AG09309 (cell line): ENCODE data around the gene ZFHX3.

Experiments used
- DNase-seq: peaks from one replicate; pipeline ENCODE4 v3.0.0-alpha.2; 2010; ENCODE audit warnings: low read depth
- H3K4me3 ChIP-seq: 2 replicates; pipeline ENCODE4 v1.5.1; 2011; ENCODE audit warnings: mild to moderate bottlenecking, low read depth, low read length, moderate library complexity; ENCODE audit not compliant: control insufficient read depth
- TF ChIP-seq, protein P1 (sequence below): IDR thresholded peaks from 2 replicates; pipeline ENCODE4 v1.5.1; 2011; ENCODE audit warnings: mild to moderate bottlenecking, low read depth, low read length, inconsistent platforms; ENCODE audit not compliant: insufficient read depth, control insufficient read depth; ENCODE audit errors: missing control alignments

The ZFHX3 gene

DNA sequence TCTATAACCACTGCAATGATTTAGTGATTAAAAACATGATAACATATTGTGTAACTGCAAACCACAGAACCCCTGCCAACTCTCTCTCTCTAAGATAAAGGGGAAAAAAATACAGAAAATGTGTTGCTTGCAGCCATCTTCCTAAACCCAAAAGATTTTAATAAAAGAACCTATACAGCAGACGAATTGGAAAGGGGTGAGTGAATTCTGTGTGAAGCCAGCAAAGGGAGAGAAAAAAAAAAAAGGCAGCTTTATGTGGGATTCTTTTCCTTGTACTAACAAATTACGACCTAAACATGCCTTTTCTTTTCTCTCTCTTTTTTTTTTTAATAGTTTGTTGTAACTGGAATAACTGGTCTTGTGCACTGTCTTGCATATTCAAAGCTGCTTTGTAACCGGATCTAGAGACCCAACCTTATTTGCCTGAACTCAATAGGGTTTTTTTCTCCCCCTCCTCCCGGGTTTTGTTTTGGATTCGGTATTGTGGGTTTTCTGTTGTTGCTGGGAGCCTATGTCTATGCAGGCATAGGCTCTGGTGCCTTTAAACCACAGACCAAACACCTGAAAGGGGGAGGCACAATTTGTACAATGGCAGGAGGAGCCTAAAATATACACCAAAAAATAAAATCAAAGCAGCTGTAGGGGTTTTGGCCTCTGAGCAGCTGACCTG, 7.0 kb upstream of the ZFHX3 start:
- DNase-seq, result no peak
- peak overlapping the region; percentile 69 for H3K4me3 ChIP-seq
- TF ChIP-seq, protein P1, sequence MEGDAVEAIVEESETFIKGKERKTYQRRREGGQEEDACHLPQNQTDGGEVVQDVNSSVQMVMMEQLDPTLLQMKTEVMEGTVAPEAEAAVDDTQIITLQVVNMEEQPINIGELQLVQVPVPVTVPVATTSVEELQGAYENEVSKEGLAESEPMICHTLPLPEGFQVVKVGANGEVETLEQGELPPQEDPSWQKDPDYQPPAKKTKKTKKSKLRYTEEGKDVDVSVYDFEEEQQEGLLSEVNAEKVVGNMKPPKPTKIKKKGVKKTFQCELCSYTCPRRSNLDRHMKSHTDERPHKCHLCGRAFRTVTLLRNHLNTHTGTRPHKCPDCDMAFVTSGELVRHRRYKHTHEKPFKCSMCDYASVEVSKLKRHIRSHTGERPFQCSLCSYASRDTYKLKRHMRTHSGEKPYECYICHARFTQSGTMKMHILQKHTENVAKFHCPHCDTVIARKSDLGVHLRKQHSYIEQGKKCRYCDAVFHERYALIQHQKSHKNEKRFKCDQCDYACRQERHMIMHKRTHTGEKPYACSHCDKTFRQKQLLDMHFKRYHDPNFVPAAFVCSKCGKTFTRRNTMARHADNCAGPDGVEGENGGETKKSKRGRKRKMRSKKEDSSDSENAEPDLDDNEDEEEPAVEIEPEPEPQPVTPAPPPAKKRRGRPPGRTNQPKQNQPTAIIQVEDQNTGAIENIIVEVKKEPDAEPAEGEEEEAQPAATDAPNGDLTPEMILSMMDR, result no peak

DNA sequence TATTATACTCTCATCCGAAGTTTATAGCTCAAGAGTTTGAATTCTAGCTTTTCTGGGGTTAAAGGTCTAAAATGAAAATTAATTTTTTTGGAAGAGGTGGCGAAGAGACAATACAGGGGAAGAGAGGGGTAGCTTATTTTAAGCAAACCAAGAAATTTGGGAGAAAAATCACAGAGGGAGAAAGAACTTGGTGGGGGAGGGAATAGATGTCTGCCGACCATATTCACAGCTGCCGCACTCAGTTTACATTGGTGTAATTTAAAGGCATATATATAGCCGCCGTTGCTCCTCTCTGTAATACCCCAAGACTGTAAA, 6.5 kb upstream of the ZFHX3 start:
- no peak overlapping the region; the same call in 1 of the 2 replicates for H3K4me3 ChIP-seq
- TF ChIP-seq, protein P1, result no peak
- DNase-seq, result no peak

DNA sequence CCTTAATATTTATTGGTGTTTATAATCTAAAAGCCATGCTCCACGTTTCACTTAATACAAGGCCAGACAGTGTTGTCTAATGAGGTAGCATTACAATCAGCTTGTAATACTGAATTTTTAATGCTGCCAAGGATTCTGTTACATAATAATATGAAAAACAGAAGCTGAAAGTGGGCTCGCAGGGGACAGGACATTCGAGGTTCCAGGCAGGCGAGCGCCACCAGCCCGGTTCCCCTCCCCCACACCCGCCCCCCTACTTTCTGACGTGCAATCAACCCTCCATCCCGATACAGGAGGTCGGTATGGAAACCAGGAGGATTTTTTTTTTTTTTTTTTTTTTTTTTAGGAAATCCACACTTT, 6.2 kb upstream of the ZFHX3 start:
- no peak for DNase-seq
- no peak overlapping the region for H3K4me3 ChIP-seq
- TF ChIP-seq, protein P1, result no peak

DNA sequence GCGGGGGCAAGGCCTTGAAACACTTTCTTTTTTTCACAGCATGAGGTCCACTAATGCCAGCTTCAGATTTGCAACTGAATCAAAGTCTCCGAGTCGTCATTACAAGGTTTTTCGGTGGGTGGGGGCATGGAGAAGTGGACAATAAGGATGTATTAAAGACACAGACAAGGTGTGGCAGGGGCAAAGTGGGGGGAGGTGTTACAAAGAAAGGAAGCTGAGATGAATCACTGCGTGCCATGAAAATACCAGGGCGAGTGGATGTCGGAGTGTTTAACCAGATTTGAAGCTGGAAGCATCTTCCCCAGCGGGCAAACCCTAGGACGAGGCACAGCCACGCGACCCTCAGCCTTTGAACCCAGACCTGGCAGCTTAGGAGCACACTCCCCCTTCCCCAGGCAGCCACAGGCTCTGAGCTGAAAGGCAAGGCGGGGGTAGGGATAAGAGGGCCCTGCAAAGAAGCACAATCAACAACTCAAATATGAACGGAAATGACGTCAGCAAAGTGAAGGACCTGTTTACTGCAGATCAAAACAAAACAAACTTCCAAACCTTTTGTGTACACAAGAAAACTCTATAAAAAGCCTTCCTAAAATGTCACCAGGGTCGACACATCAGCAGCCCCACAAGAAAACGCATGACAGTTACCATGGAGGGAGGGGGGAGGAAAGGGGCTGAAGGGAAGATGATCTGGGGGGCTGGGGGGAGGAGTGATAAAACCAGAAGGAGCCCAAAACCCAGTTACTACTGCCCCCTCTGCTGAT, 5.6 kb upstream of the ZFHX3 start:
- H3K4me3 ChIP-seq, result peak overlapping the region; percentile 20; the same call in 1 of the 2 replicates
- TF ChIP-seq, protein P1, result no peak
- DNase-seq, result no peak

DNA sequence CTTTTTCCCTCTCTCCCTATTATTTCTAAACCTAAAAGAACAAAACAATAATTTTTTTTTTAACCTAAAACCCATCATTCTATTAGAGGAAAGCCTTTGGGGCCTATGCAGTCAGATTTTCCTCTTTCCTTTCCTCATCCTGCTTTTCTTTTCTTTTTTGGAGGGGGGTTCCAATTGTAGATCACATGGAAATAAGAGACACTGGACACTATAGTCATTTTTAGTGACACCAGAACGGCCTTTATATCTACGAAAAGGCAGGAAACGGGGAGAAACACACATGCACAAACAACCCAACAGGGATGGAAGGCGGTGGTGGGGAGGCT, 5.1 kb upstream of the ZFHX3 start:
- no peak for DNase-seq
- H3K4me3 ChIP-seq, result no peak overlapping the region
- TF ChIP-seq, protein P1, result no peak

DNA sequence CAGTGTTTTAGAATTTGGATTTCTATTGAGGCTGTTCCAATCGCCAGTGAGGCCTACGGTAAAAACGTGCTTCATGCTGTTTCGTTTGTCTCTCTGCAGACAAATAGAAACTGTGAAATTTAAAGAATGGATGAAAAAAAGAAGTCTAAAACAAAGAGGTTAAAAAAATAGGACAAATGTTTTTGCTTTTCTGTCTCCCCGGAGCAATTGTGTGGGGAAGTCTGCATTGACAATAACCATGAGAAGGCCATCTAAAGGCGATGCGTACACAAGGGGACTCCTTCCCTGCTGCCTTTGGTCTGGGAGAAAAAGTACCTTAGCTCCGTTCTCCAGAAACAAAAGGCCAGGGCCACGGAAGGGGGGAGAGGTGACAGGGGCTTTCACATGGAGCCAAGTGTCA, 4.6 kb upstream of the ZFHX3 start:
- no peak overlapping the region for H3K4me3 ChIP-seq
- DNase-seq, result no peak
- TF ChIP-seq, protein P1, result no peak

DNA sequence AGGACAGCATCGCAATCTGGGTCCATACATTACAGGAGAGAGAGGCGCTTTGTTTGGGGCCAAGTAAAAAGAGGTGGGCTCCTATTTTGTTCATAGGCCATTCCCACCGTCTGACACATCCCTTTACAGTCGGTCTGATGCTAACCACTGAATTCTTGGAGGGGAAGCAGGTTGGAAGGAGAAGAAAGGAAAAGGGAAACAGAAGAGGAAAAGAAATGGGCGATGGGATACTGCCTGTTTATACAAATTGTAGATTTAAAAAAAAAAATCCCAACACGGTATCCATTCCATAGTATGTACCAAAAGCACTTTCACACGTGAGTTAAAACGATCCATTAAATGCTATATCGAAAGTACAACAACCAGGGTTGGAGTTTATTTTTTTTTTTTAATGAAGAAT, 4.0 kb upstream of the ZFHX3 start:
- DNase-seq, result no peak
- no peak overlapping the region for H3K4me3 ChIP-seq
- TF ChIP-seq, protein P1, result no peak
